ENCODE measurements around the gene TMEFF2. TPM values are rescaled to one million over a fixed set of nuclear protein-coding genes. Genes with fewer than 3 reads are reported as not detected.

TMEFF2 gene
- total RNA-seq, 1 donor from 2014 or later, result 0.41 TPM

GRCh38 chr2:191942090-191942738, 252.5 kb downstream of the TMEFF2 start:
- peak; percentile 42 for DNase-seq (ENCODE audit: low read depth)
- H3K27ac ChIP-seq (ENCODE audit: low read depth, low read length), result no peak overlapping the region
- no peak for FAIRE-seq

GRCh38 chr2:191941376-191941929, 253.3 kb downstream of the TMEFF2 start:
- Histone ChIP-seq H3K4me3 (ENCODE audit: insufficient read depth, low read depth, low read length) (no peak overlapping the region), H3K4me2 (ENCODE audit: low read length) (no peak overlapping the region), H4K20me1 (ENCODE audit: insufficient read depth, low read length) (no peaks in the 10 kb centered on the region), H3K9ac (ENCODE audit: low read length) (no peak overlapping the region), H3K79me2 (ENCODE audit: insufficient read depth, low read length) (no peaks in the 10 kb centered on the region), H3K27me3 (ENCODE audit: insufficient read depth, low read length) (no peaks in the 10 kb centered on the region), H2AFZ (ENCODE audit: low read depth, low read length) (no peak overlapping the region), H3K4me1 (ENCODE audit: insufficient read depth, low read length) (no peaks in the 10 kb centered on the region), H3K9me3 (ENCODE audit: insufficient read depth, low read depth, low read length) (no peaks in the 10 kb centered on the region), H3K36me3 (ENCODE audit: insufficient read depth, low read length) (no peaks in the 10 kb centered on the region), H3K27ac (ENCODE audit: low read depth, low read length) (no peak overlapping the region)
- H3K27ac Mint-ChIP-seq (ENCODE audit: unreplicated experiment), result no peak overlapping the region
- DNase-seq (ENCODE audit: low read depth), result no peak
- H3K4me3 Mint-ChIP-seq (ENCODE audit: unreplicated experiment), result no peak overlapping the region
- FAIRE-seq, result peak; percentile 37
- H3K36me3 Mint-ChIP-seq (ENCODE audit: low read depth, unreplicated experiment), result no peaks in the 10 kb centered on the region
- TF ChIP-seq EZH2 (IDR thresholded peaks at IDR 0.05; ENCODE audit: insufficient read depth, low read length), result no peak
- TF ChIP-seq CTCF (IDR thresholded peaks at IDR 0.05; ENCODE audit: insufficient read depth, low read depth, low read length), result no peak
- H3K9me3 Mint-ChIP-seq (ENCODE audit: unreplicated experiment), result no peaks in the 10 kb centered on the region
- H3K27me3 Mint-ChIP-seq (ENCODE audit: low read depth, unreplicated experiment), result no peaks in the 10 kb centered on the region
- H3K4me1 Mint-ChIP-seq (ENCODE audit: low read depth, unreplicated experiment), result peaks cover 22% of the 10 kb centered on the region

More at GRCh38 chr2:191942090-191942738, 252.5 kb downstream of the TMEFF2 start:
- Histone ChIP-seq H3K36me3 (ENCODE audit: insufficient read depth, low read length) (no peaks in the 10 kb centered on the region), H3K4me2 (ENCODE audit: low read length) (no peak overlapping the region), H3K9me3 (ENCODE audit: insufficient read depth, low read depth, low read length) (no peaks in the 10 kb centered on the region), H3K27me3 (ENCODE audit: insufficient read depth, low read length) (no peaks in the 10 kb centered on the region), H3K79me2 (ENCODE audit: insufficient read depth, low read length) (no peaks in the 10 kb centered on the region), H2AFZ (ENCODE audit: low read depth, low read length) (peak overlapping the region; percentile 15), H4K20me1 (ENCODE audit: insufficient read depth, low read length) (no peaks in the 10 kb centered on the region), H3K4me3 (ENCODE audit: insufficient read depth, low read depth, low read length) (no peak overlapping the region), H3K9ac (ENCODE audit: low read length) (no peak overlapping the region), H3K4me1 (ENCODE audit: insufficient read depth, low read length) (no peaks in the 10 kb centered on the region)
- Mint-ChIP-seq H3K27ac (ENCODE audit: unreplicated experiment) (peak overlapping the region; percentile 5), H3K4me3 (ENCODE audit: unreplicated experiment) (no peak overlapping the region), H3K4me1 (ENCODE audit: low read depth, unreplicated experiment) (peaks cover 22% of the 10 kb centered on the region), H3K9me3 (ENCODE audit: unreplicated experiment) (no peaks in the 10 kb centered on the region), H3K36me3 (ENCODE audit: low read depth, unreplicated experiment) (no peaks in the 10 kb centered on the region), H3K27me3 (ENCODE audit: low read depth, unreplicated experiment) (no peaks in the 10 kb centered on the region)
- TF ChIP-seq CTCF (IDR thresholded peaks at IDR 0.05; ENCODE audit: insufficient read depth, low read depth, low read length) (no peak), EZH2 (IDR thresholded peaks at IDR 0.05; ENCODE audit: insufficient read depth, low read length) (no peak)

GRCh38 chr2:191938779-191939178, 256.0 kb downstream of the TMEFF2 start:
- Histone ChIP-seq H4K20me1 (ENCODE audit: insufficient read depth, low read length) (no peaks in the 10 kb centered on the region), H3K4me3 (ENCODE audit: insufficient read depth, low read depth, low read length) (no peak overlapping the region), H3K36me3 (ENCODE audit: insufficient read depth, low read length) (no peaks in the 10 kb centered on the region), H3K9me3 (ENCODE audit: insufficient read depth, low read depth, low read length) (no peaks in the 10 kb centered on the region), H3K27me3 (ENCODE audit: insufficient read depth, low read length) (no peaks in the 10 kb centered on the region), H3K9ac (ENCODE audit: low read length) (no peak overlapping the region), H2AFZ (ENCODE audit: low read depth, low read length) (no peak overlapping the region), H3K4me2 (ENCODE audit: low read length) (no peak overlapping the region), H3K4me1 (ENCODE audit: insufficient read depth, low read length) (no peaks in the 10 kb centered on the region), H3K27ac (ENCODE audit: low read depth, low read length) (no peak overlapping the region), H3K79me2 (ENCODE audit: insufficient read depth, low read length) (no peaks in the 10 kb centered on the region)
- FAIRE-seq (no peak), DNase-seq (ENCODE audit: low read depth) (no peak)
- TF ChIP-seq CTCF (IDR thresholded peaks at IDR 0.05; ENCODE audit: insufficient read depth, low read depth, low read length), result no peak
- no peak for TF ChIP-seq EZH2 (IDR thresholded peaks at IDR 0.05; ENCODE audit: insufficient read depth, low read length)
- H3K9me3 Mint-ChIP-seq (ENCODE audit: unreplicated experiment), result no peaks in the 10 kb centered on the region
- no peak overlapping the region for H3K27ac Mint-ChIP-seq (ENCODE audit: unreplicated experiment)
- no peak overlapping the region for H3K4me3 Mint-ChIP-seq (ENCODE audit: unreplicated experiment)
- H3K36me3 Mint-ChIP-seq (ENCODE audit: low read depth, unreplicated experiment), result no peaks in the 10 kb centered on the region
- no peaks in the 10 kb centered on the region for H3K27me3 Mint-ChIP-seq (ENCODE audit: low read depth, unreplicated experiment)
- H3K4me1 Mint-ChIP-seq (ENCODE audit: low read depth, unreplicated experiment), result peaks cover 22% of the 10 kb centered on the region
